K562 (cell line): ENCODE measurements around the gene SLC8A2. TPM values are rescaled to one million over a fixed set of nuclear protein-coding genes. Genes with fewer than 3 reads are reported as not detected.

Experiments
- ARID1B ChIP-seq: fragments of 450-650 bp; IDR thresholded peaks from 2 replicates; pipeline ENCODE4 v1.6.1; 2016; ENCODE audit warnings: antibody characterized with exemption, mild to moderate bottlenecking, inconsistent platforms
- ATF1 ChIP-seq, 2 experiments: fragments of 450-650 bp in 1 of 2; IDR thresholded peaks; 2 replicates each; pipeline ENCODE4 v1.6.1; 2016; ENCODE audit warnings: missing compliant biosample characterization in 1 of 2, missing genetic modification characterization in 1 of 2
- CREB5 ChIP-seq: fragments of 250-450 bp; sonication (Bioruptor Pico); IDR thresholded peaks from 2 replicates; pipeline ENCODE4 v1.5.0; 2020; ENCODE audit warnings: mild to moderate bottlenecking
- CSDE1 ChIP-seq, 2 experiments: fragments of 450-650 bp; IDR thresholded peaks; 2 replicates each; pipeline ENCODE4 v1.6.1; 2016; ENCODE audit warnings: mild to moderate bottlenecking in 1 of 2
- CTBP1 ChIP-seq: fragments of 450-650 bp; IDR thresholded peaks from 2 replicates; pipeline ENCODE4 v1.6.1; 2016; ENCODE audit warnings: borderline replicate concordance
- DEAF1 ChIP-seq: fragments of 450-650 bp; formaldehyde crosslinking; IDR thresholded peaks from 2 replicates; pipeline ENCODE4 v1.4.0; 2020; ENCODE audit warnings: mild to moderate bottlenecking, moderate library complexity
- HBP1 ChIP-seq: fragments of 450-650 bp; formaldehyde crosslinking; IDR thresholded peaks from 2 replicates; pipeline ENCODE4 v1.4.0; 2022; ENCODE audit warnings: missing genetic modification characterization
- MYBL2 ChIP-seq, 2 experiments: fragments of 450-650 bp in 1 of 2; sonication (generic) in 1 of 2; formaldehyde crosslinking in 1 of 2; IDR thresholded peaks; 2 replicates each; pipeline versions ENCODE4 v1.6.1 to v1.8.1; 2017 to 2022; ENCODE audit warnings: borderline replicate concordance in 1 of 2, inconsistent platforms in 1 of 2, low read depth in 1 of 2, mild to moderate bottlenecking in 1 of 2, missing genetic modification reagents in 1 of 2, moderate library complexity in 1 of 2
- NCOR1 ChIP-seq: fragments of 450-650 bp; IDR thresholded peaks from 2 replicates; pipeline ENCODE4 v1.6.1; 2016; ENCODE audit warnings: mild to moderate bottlenecking, moderate library complexity
- RBM34 ChIP-seq: fragments of 200-400 bp; formaldehyde crosslinking; IDR thresholded peaks from 2 replicates; pipeline ENCODE4 v1.6.1; 2018; ENCODE audit warnings: low read length, borderline replicate concordance; ENCODE audit not compliant: insufficient read depth
- RCOR1 ChIP-seq, 2 experiments: IDR thresholded peaks; 2 replicates each; pipeline ENCODE4 v1.6.1; 2012; ENCODE audit warnings: low read depth in 2 of 2, low read length in 2 of 2, borderline replicate concordance in 1 of 2, improper control_type of control experiment in 1 of 2
- SOX6 ChIP-seq: fragments of 450-650 bp; IDR thresholded peaks from 2 replicates; pipeline ENCODE4 v1.6.1; 2014; ENCODE audit warnings: mild to moderate bottlenecking
- SREBF2 ChIP-seq: sonication (generic); formaldehyde crosslinking; IDR thresholded peaks from 2 replicates; pipeline ENCODE4 v1.4.0; 2020; ENCODE audit warnings: mild to moderate bottlenecking, missing genetic modification reagents
- TAF1 ChIP-seq: IDR thresholded peaks from 2 replicates; pipeline ENCODE4 v1.6.1; 2011; ENCODE audit warnings: mild to moderate bottlenecking, low read length, moderate library complexity; ENCODE audit not compliant: insufficient read depth, control insufficient read depth, severe bottlenecking; ENCODE audit errors: extremely low read depth
- TEAD1 ChIP-seq, 2 experiments: fragments of 450-650 bp in 1 of 2; sonication (generic) in 1 of 2; formaldehyde crosslinking; IDR thresholded peaks; 2 replicates each; pipeline versions ENCODE4 v1.4.0 to v1.8.0; 2020 to 2022; ENCODE audit warnings: mild to moderate bottlenecking in 2 of 2, missing genetic modification reagents in 1 of 2
- TFAP4 ChIP-seq: sonication (generic); formaldehyde crosslinking; IDR thresholded peaks from 2 replicates; pipeline ENCODE4 v1.8.0; 2022; ENCODE audit warnings: missing genetic modification reagents, mild to moderate bottlenecking, moderate library complexity, borderline replicate concordance
- ZBTB7A ChIP-seq: IDR thresholded peaks from 2 replicates; pipeline ENCODE4 v1.6.1; 2011; ENCODE audit warnings: low read depth, mild to moderate bottlenecking, low read length, moderate library complexity, borderline replicate concordance; ENCODE audit not compliant: control insufficient read depth
- ZKSCAN3 ChIP-seq: fragments of 250-450 bp; sonication (Bioruptor Pico); IDR thresholded peaks from 2 replicates; pipeline ENCODE4 v1.4.0; 2020
- ZNF3 ChIP-seq: fragments of 250-450 bp; sonication (Bioruptor Pico); IDR thresholded peaks from 2 replicates; pipeline ENCODE4 v1.5.0; 2021; ENCODE audit warnings: mild to moderate bottlenecking, moderate library complexity
- ZNF316 ChIP-seq: fragments of 450-650 bp; IDR thresholded peaks from 2 replicates; pipeline ENCODE4 v1.6.1; 2016
- ZNF764 ChIP-seq: fragments of 250-450 bp; sonication (Bioruptor Pico); IDR thresholded peaks from 2 replicates; pipeline ENCODE4 v1.4.0; 2020; ENCODE audit warnings: low read depth, mild to moderate bottlenecking, moderate library complexity
- polyA plus RNA-seq, 8 experiments: library from polyadenylated mRNA; depleted of rRNA in 4 of 8; stranded (reverse) in 5 of 8; unstranded in 3 of 8; fragments of >200 nt; fragmentation: Nextera tagmentation in 2 of 8; fragmentation: Illumina TruSeq in 1 of 8; extraction: Ambion mirVana in 2 of 8; extraction: Trizol in 1 of 8; gene quantifications; 2 replicates each; pipeline versions ENCODE4 v1.2.1 to v1.2.3, GENCODE V29; 2011 to 2014; ENCODE audit warnings: inconsistent platforms in 1 of 8, missing spikeins in 1 of 8
- total RNA-seq, 7 experiments: library from RNA; depleted of rRNA in 6 of 7; stranded (reverse); fragments of >200 nt in 6 of 7; fragmentation: Illumina TruSeq in 2 of 7; extraction: Trizol in 2 of 7; gene quantifications; 2 replicates each; pipeline versions ENCODE4 v1.2.1 to v1.2.3, GENCODE V29; 2011 to 2021; ENCODE audit warnings: low replicate concordance in 1 of 7

SLC8A2 gene
- total and polyA plus RNA-seq, 9 of the 15 experiments (the other 6 are each of a cell fraction or from before 2014, with no cell fraction given) = 0.07 to 0.66 (median 0.24) TPM; not detected in 3

- TF ChIP-seq ZKSCAN3 (CRISPR knock-in tag) (no peak), ZNF3 (CRISPR knock-in tag) (no peak), SREBF2 (CRISPR knock-in tag) (no peak), NCOR1 (peak; percentile 35), ATF1 (CRISPR knock-in tag; IDR thresholded peaks at IDR 0.05) (peak; percentile 98), ATF1 (tag; IDR thresholded peaks at IDR 0.05) (peak; percentile 100), ZBTB7A (peak; percentile 41; the same call in 1 of the 2 replicates), SOX6 (0 out of 2 replicates have a peak, but pooled peaks have one; percentile 13), RCOR1 (IDR thresholded peaks at IDR 0.05; ENCODE audit: borderline replicate concordance in 1 of 2, low read depth in 2 of 2, low read length in 2 of 2) (peak in 1 of 2 experiments; percentile 71; a peak in 2 of 4 replicates), TEAD1 (CRISPR knock-in tag; IDR thresholded peaks at IDR 0.05) (peak; percentile 44 to 99; a peak in 3 of 4 replicates), MYBL2 (IDR thresholded peaks at IDR 0.05; ENCODE audit: low read depth) (no peak), MYBL2 (CRISPR knock-in tag; IDR thresholded peaks at IDR 0.05; ENCODE audit: borderline replicate concordance) (no peak), ZNF316 (no peak), DEAF1 (CRISPR knock-in tag) (peak; percentile 59), TFAP4 (CRISPR knock-in tag) (peak; percentile 89), CSDE1 (IDR thresholded peaks at IDR 0.05) (peak in 1 of 2 experiments; percentile 97; a peak in 2 of 4 replicates), RBM34 (no peak), HBP1 (CRISPR knock-in tag) (peak; percentile 88; the same call in 1 of the 2 replicates), ZNF764 (no peak), CTBP1 (peak; percentile 72; the same call in 1 of the 2 replicates), TAF1 (peak; percentile 81), ARID1B (peak; percentile 29), CREB5 (CRISPR knock-in tag) (no peak)
Observed at GRCh38 chr19:47483800-47484690, 12.4 kb upstream of the SLC8A2 start, which contains the start of gene KPTN (continued).
